ENCODE results near the gene DOCK10.
A peak's percentile ranks its signal among the peaks of the same experiment; 100 is the strongest.
"Not testable (repeated sequence)": the region's sequence is repeated elsewhere in the genome, so short reads cannot be mapped to it uniquely, and the experiment has no call there.

Gene DOCK10

GRCh38 chr2:224951723-224952481 is 90.4 kb downstream of the DOCK10 start:
- DNase-seq (ENCODE audit: low read depth in 2 of 2, low spot score in 1 of 2), result no peak

DNA sequence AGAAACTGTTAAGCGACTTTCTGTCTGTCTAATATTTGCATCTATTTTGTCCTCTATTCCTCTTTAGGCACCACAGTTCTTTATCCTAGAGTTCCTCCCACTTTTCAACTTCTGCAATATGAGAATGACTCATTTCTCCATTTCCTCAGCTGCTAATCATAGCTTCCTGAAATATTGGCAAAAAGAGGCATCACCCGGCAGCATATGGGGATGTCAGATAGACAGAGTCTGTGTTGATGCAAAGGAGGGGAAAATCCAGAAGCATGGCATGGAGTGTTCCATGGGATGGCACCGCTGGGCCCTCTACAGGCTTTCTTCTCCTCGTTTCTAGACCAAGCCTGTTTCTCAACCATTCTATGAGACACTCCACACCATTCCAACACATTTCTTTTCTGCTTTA is 93.4 kb downstream of the DOCK10 start:
- no peak for DNase-seq (ENCODE audit: low read depth in 2 of 2, low spot score in 1 of 2)

DNA sequence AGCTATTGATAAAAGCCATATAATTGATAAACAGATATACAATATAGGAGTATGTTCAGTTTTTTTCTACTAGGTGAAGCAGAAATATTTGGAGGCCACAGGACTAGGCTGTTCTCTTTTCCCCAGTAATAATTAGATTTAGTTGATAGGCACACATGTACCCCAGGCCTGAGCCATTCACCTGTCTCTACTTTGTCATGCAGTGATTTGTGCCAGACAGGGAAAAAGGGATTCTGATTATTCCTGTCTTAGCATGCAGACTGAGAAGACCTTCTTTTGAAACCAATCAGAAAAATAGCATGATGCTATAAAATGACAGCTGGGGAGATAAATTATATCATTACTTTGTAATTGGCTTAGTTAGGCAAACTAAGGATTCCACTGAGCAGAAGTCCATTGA is 94.3 kb downstream of the DOCK10 start:
- no peak for DNase-seq (ENCODE audit: low read depth in 2 of 2, low spot score in 1 of 2)

GRCh38 chr2:224947566-224947965 is 94.7 kb downstream of the DOCK10 start:
- no peak for DNase-seq (ENCODE audit: low read depth in 2 of 2, low spot score in 1 of 2)

GRCh38 chr2:224946895-224947294 is 95.4 kb downstream of the DOCK10 start:
- no peak for DNase-seq (ENCODE audit: low read depth in 2 of 2, low spot score in 1 of 2)

- no peak for DNase-seq (ENCODE audit: low read depth in 2 of 2, low spot score in 1 of 2)
These were observed 97.3 kb downstream of the DOCK10 start for GRCh38 chr2:224944707-224945547.

- DNase-seq (ENCODE audit: low read depth in 2 of 2, low spot score in 1 of 2), result not testable (repeated sequence)
These were observed 98.6 kb downstream of the DOCK10 start for GRCh38 chr2:224943601-224944041.

DNA sequence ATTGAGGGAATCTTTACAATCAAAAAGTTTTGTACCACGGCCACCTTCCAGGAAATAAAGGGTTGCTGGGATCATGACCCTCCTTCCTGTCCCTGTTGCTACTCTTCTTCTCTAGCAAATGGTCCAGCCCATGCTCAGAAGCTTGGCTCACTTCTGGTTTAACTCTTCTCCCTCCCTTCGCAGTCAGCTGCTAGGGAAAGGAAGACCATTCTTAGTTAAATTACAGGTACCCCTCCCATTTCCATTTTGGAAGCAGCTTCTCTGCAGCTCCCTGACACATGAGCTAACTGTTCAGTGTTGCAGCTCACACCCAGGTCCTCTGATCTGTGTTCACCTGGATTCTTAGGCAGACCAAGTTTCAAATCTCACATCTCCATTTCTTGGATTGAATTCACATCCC is 100.3 kb downstream of the DOCK10 start:
- no peak for DNase-seq (ENCODE audit: low read depth in 2 of 2, low spot score in 1 of 2)

DNA sequence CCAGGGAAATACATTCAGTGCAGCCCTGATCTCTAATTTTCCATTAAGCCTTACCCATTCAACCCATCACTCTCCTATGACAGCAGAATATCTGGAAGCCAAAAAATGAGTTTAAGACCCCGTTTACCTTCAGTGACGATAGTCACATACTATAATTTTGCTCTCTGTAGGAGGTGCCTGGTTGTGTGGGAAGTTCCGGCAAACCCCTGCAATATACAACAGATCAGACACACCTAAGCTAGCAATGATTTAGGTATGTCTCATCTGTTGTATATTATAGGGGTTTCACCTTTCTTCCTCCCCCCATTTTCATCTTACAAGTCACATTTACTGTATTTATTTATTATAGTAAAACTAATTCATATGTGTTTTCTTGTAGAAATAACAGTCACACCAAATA is 101.7 kb downstream of the DOCK10 start:
- DNase-seq (ENCODE audit: low read depth in 2 of 2, low spot score in 1 of 2), result no peak

DNA sequence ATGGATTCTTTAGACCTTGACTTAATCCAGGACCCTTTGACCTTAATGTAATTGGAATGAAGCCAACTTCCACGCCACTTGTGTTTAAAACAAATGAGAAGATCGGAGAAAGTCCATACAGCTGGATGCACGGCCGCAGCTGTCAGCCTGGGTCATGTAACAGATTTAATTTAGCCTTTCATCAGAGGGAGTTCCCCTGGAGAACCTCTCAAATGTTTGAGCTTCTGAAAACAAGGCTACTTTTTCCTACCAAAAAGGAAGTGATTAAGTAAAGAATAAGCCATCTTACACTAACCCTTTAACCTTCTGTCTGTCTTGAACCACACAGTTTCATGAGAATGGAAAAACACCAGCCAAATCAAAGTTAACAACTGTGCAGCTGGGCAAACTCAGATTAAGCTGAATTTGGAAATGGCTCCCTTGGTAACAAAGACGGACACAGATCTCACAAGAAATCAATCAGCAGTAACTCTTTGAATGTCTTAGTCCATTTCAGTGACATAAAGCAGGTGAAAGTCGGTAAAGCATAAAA is 103.6 kb downstream of the DOCK10 start:
- DNase-seq (ENCODE audit: low read depth in 2 of 2, low spot score in 1 of 2), result no peak

DNA sequence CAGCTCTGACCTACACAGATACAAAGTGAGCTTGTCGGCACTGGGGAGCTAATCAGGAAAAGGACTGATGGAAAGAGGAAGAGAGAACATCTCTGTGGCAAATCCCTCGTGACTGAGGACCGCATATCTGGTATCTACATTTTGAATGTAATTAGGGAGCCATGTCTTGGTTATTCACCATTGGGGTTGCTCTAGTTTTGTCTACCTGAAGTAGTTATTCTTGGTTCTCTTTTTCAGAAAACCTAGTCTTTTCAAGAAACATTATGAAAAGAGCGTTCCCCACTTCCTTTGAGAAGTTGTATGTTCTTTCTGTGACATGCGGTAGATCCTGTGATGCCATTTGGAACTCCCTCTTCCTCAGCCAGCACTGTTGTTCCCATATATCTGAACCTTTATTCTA is 104.4 kb downstream of the DOCK10 start:
- no peak for DNase-seq (ENCODE audit: low read depth in 2 of 2, low spot score in 1 of 2)

DNA sequence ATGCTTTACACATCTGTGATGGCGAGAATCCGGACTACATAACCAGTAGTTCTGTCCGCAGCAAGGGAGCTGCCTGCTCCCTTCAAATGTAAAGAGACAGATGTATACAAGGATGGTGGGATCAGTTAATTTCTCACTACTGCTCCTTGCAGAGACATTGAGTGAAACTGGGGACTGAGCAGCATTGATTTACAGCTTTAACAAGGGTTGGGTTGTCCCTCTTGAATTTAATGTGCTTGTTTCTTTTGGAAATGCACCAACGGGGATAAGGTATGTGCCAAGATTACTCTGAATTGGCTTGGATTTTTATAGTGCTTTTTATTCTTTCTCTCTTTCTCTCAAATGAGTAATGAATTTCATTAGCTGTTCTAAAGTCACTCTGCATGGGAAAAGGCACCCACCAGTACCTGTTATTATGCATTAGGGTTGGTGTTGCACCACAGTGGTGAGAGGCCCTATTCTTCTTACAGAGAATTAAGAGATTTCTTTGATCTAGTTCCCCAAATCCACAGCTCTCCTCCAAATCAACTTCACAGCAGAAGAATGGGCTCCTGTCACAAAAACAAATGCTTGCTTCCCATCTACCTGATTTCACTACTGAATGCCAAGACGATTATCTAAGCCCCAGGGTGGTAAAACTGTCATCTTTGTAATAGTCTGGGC is 107.6 kb downstream of the DOCK10 start:
- DNase-seq (ENCODE audit: low read depth in 2 of 2, low spot score in 1 of 2), result no peak

DNA sequence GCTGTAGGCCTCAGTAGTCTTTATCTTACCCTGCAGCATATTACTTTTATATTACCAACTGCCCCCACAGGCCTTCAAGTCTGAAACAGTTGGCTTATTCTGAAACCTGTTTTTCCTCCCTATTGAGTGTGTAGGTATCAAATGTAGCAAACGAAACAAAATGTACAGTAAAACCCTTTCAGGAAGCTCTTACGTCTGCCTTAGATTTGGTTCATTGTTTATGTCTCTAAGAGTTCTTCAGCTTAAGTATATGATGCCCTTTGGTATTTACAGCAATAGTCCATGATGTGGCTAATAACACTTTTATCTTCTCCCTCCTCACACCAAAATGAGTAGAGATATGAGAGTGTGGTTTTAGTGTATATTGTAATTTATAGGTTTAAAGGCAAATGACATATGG is 108.8 kb downstream of the DOCK10 start:
- no peak for DNase-seq (ENCODE audit: low read depth in 2 of 2, low spot score in 1 of 2)

GRCh38 chr2:224932522-224932921 is 109.7 kb downstream of the DOCK10 start:
- DNase-seq (ENCODE audit: low read depth in 2 of 2, low spot score in 1 of 2), result no peak

- DNase-seq (ENCODE audit: low read depth in 2 of 2, low spot score in 1 of 2), result no peak
These were observed 110.3 kb downstream of the DOCK10 start for GRCh38 chr2:224931956-224932355.

- DNase-seq (ENCODE audit: low read depth in 2 of 2, low spot score in 1 of 2), result no peak
These were observed 111.3 kb downstream of the DOCK10 start for GRCh38 chr2:224930990-224931389.

- no peak for DNase-seq (ENCODE audit: low read depth in 2 of 2, low spot score in 1 of 2)
These were observed 112.1 kb downstream of the DOCK10 start for GRCh38 chr2:224930124-224930523.

GRCh38 chr2:224929512-224929911 is 112.8 kb downstream of the DOCK10 start:
- DNase-seq (ENCODE audit: low read depth in 2 of 2, low spot score in 1 of 2), result no peak

GRCh38 chr2:224927646-224928173 is 114.6 kb downstream of the DOCK10 start:
- peak; percentile 22 to 31 for DNase-seq (ENCODE audit: low read depth in 2 of 2, low spot score in 1 of 2)

GRCh38 chr2:224927011-224927410 is 115.3 kb downstream of the DOCK10 start:
- DNase-seq (ENCODE audit: low read depth in 2 of 2, low spot score in 1 of 2), result no peak

DNA sequence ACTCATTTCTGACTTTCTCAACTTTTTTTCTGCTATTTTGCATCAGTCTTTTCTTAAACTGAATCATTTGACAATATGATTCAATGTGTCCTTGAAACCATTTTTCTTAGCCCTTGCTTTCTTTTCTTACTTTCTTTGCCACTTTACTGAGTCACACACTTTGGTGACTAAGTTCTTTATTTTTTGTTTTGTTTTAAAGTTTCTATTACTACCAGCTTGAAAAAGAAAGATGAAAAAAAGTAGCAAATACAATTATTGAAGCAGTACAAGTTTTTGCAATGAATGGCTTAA is 116.5 kb downstream of the DOCK10 start:
- DNase-seq (ENCODE audit: low read depth in 2 of 2, low spot score in 1 of 2), result no peak
